IMR-90 (cell line): ENCODE data around the gene CGRRF1. TPM values are rescaled to one million over a fixed set of nuclear protein-coding genes. Genes with fewer than 3 reads are reported as not detected.

Experiments used
- ATAC-seq: fragments of 200-7000 bp; cut with Tn5 transposase; 2 replicates; pipeline ENCODE4 v1.9.1; 2020; ENCODE audit warnings: low read depth, mild to moderate bottlenecking, moderate library complexity
- BruUV-seq: library from RNA; stranded (reverse); fragments of 400-500 nt; replicated peaks from 2 replicates; lab custom pipeline; 2021; lab: Mats Ljungman, UMichigan
- CTCF ChIA-PET: fragments of 300-600 bp; formaldehyde crosslinking; extraction: SDS; loops from one replicate; lab custom pipeline; 2021; ENCODE audit warnings: antibody characterized with exemption; lab: Yijun Ruan, JAX
- POLR2A ChIA-PET: fragments of 300-600 bp; sonication (Branson Sonifier 250); formaldehyde crosslinking; loops from one replicate; lab custom pipeline; 2022; ENCODE audit warnings: antibody characterized with exemption; ENCODE audit not compliant: unreplicated experiment; lab: Charles Lee
- DNase-seq: peaks from one replicate; pipeline ENCODE4 v3.0.0; 2013
- H2AFZ ChIP-seq: replicated peaks from 2 replicates; pipeline ENCODE3; 2013; ENCODE audit warnings: low read length, mild to moderate bottlenecking; ENCODE audit not compliant: poor library complexity
- H2AK5ac ChIP-seq: 2 replicates; pipeline ENCODE4 v1.6.1; 2013; ENCODE audit warnings: low read depth, low read length, inconsistent platforms
- H2AK9ac ChIP-seq: replicated peaks from 2 replicates; pipeline ENCODE3; 2013; ENCODE audit warnings: mild to moderate bottlenecking, low read depth, low read length, moderate library complexity; ENCODE audit not compliant: poor library complexity
- H2BK120ac ChIP-seq: 2 replicates; pipeline ENCODE4 v1.6.1; 2013; ENCODE audit warnings: low read depth, low read length, inconsistent platforms
- H2BK15ac ChIP-seq: 3 replicates; pipeline ENCODE4 v1.6.1; 2013; ENCODE audit warnings: low read depth, low read length, inconsistent platforms
- H2BK20ac ChIP-seq: 2 replicates; pipeline ENCODE4 v1.6.1; 2013; ENCODE audit warnings: low read depth, mild to moderate bottlenecking, inconsistent platforms, low read length, moderate library complexity
- H2BK5ac ChIP-seq: 2 replicates; pipeline ENCODE4 v1.6.1; 2013; ENCODE audit warnings: mild to moderate bottlenecking, low read depth, low read length, inconsistent platforms; ENCODE audit not compliant: poor library complexity, severe bottlenecking
- H3K14ac ChIP-seq: replicated peaks from 2 replicates; pipeline ENCODE4 v1.6.1; 2013; ENCODE audit warnings: low read depth, low read length, inconsistent platforms
- H3K18ac ChIP-seq: 2 replicates; pipeline ENCODE4 v1.6.1; 2013; ENCODE audit warnings: low read depth, low read length, control low read depth
- H3K23ac ChIP-seq: 2 replicates; pipeline ENCODE4 v1.6.1; 2013; ENCODE audit warnings: low read depth, low read length, inconsistent platforms
- H3K27ac ChIP-seq: 2 replicates; pipeline ENCODE4 v1.5.1; 2013; ENCODE audit warnings: mild to moderate bottlenecking, control low read depth, low read length; ENCODE audit not compliant: insufficient read depth
- H3K27me3 ChIP-seq: 2 replicates; pipeline ENCODE4 v1.6.1; 2013; ENCODE audit warnings: low read length; ENCODE audit not compliant: control insufficient read depth, insufficient read depth
- H3K36me3 ChIP-seq: 2 replicates; pipeline ENCODE4 v1.6.1; 2013; ENCODE audit warnings: low read length, mixed read lengths; ENCODE audit not compliant: control insufficient read depth, insufficient read depth
- H3K4ac ChIP-seq: 2 replicates; pipeline ENCODE4 v1.6.1; 2013; ENCODE audit warnings: low read depth, low read length, inconsistent platforms
- H3K4me1 ChIP-seq: 2 replicates; pipeline ENCODE4 v1.6.1; 2013; ENCODE audit warnings: low read length, mixed read lengths; ENCODE audit not compliant: control insufficient read depth, insufficient read depth
- H3K4me2 ChIP-seq: 2 replicates; pipeline ENCODE4 v1.6.1; 2013; ENCODE audit warnings: low read depth, mild to moderate bottlenecking, control low read depth, low read length, moderate library complexity
- H3K4me3 ChIP-seq: 2 replicates; pipeline ENCODE4 v1.5.1; 2013; ENCODE audit warnings: low read depth, mild to moderate bottlenecking, control low read depth, low read length, moderate library complexity; ENCODE audit not compliant: insufficient read depth
- H3K56ac ChIP-seq: 2 replicates; pipeline ENCODE4 v1.6.1; 2013; ENCODE audit warnings: low read length, inconsistent platforms; ENCODE audit not compliant: insufficient read depth; ENCODE audit errors: extremely low read depth
- H3K79me1 ChIP-seq, 2 experiments: 2 replicates each; pipeline ENCODE4 v1.6.1; 2013; ENCODE audit warnings: low read length in 2 of 2, inconsistent platforms in 1 of 2, low read depth in 1 of 2
- H3K9ac ChIP-seq: 2 replicates; pipeline ENCODE4 v1.6.1; 2013; ENCODE audit warnings: low read depth, low read length, control low read depth
- H3K9me1 ChIP-seq: 2 replicates; pipeline ENCODE4 v1.6.1; 2013; ENCODE audit warnings: low read length, inconsistent platforms; ENCODE audit not compliant: insufficient read depth
- H3K9me3 ChIP-seq: 2 replicates; pipeline ENCODE4 v1.6.1; 2013; ENCODE audit warnings: low read length; ENCODE audit not compliant: control insufficient read depth, insufficient read depth
- H4K20me1 ChIP-seq: 2 replicates; pipeline ENCODE4 v1.6.1; 2013; ENCODE audit warnings: low read length, inconsistent platforms; ENCODE audit not compliant: insufficient read depth
- H4K5ac ChIP-seq: 2 replicates; pipeline ENCODE4 v1.6.1; 2013; ENCODE audit warnings: mild to moderate bottlenecking, low read depth, low read length, control low read depth
- H4K8ac ChIP-seq, 2 experiments: 2 replicates each; pipeline ENCODE4 v1.6.1; 2013; ENCODE audit warnings: low read depth in 2 of 2, low read length in 2 of 2, control low read depth in 1 of 2, inconsistent platforms in 1 of 2
- H4K91ac ChIP-seq: 2 replicates; pipeline ENCODE4 v1.6.1; 2013; ENCODE audit warnings: low read depth, low read length, inconsistent platforms; ENCODE audit not compliant: insufficient read depth
- BHLHE40 ChIP-seq: fragments of 150-350 bp; IDR thresholded peaks from 2 replicates; pipeline ENCODE4 v1.6.1; 2016; ENCODE audit warnings: mild to moderate bottlenecking, low read depth, low read length
- CEBPB ChIP-seq: IDR thresholded peaks from 2 replicates; pipeline ENCODE4 v1.6.1; 2012; ENCODE audit warnings: low read depth, low read length, improper control_type of control experiment
- CHD1 ChIP-seq: IDR thresholded peaks from 2 replicates; pipeline ENCODE4 v1.6.1; 2012; ENCODE audit warnings: low read depth, low read length, improper control_type of control experiment
- MXI1 ChIP-seq: IDR thresholded peaks from 2 replicates; pipeline ENCODE4 v1.6.1; 2012; ENCODE audit warnings: low read depth, mild to moderate bottlenecking, low read length, moderate library complexity, borderline replicate concordance
- POLR2A ChIP-seq: IDR thresholded peaks from 2 replicates; pipeline ENCODE4 v1.6.1; 2012; ENCODE audit warnings: mild to moderate bottlenecking, low read depth, low read length
- RFX5 ChIP-seq: IDR thresholded peaks from 2 replicates; pipeline ENCODE4 v1.8.0; 2012; ENCODE audit warnings: low read depth, mild to moderate bottlenecking, low read length, moderate library complexity
- WGBS, 2 experiments: methylation state at CpG; one replicate each; pipeline versions ENCODE4 v1.1.5 to v1.1.7; 2013; ENCODE audit warnings: missing lambda C conversion rate in 2 of 2; ENCODE audit not compliant: insufficient read length in 1 of 2; ENCODE audit errors: extremely low coverage in 2 of 2; 5-methylcytosine and 5-hydroxymethylcytosine counted together
- dilution Hi-C: fragments of 300-500 bp; cut with HindIII; formaldehyde crosslinking; loops from one replicate; pipeline ENCODE4 v1.14.3; 2018; ENCODE audit warnings: low sequenced_read_pairs; ENCODE audit not compliant: unreplicated experiment
- in situ Hi-C: fragments of 300-500 bp; cut with MboI; formaldehyde crosslinking; loops from 3 replicates; pipeline ENCODE4 v1.14.3; 2019; ENCODE audit warnings: low sequenced_read_pairs, inconsistent platforms, mixed read lengths
- intact Hi-C: fragments of 100-400 bp; cut with micrococcal nuclease; formaldehyde crosslinking; loops from 2 replicates; pipeline ENCODE4 v1.10.0; 2022
- polyA plus RNA-seq, 3 experiments: library from polyadenylated mRNA; depleted of rRNA; stranded (reverse); fragments of >200 nt; gene quantifications; 2 replicates each; pipeline ENCODE4 v1.2.3, GENCODE V29; 2012; ENCODE audit warnings: low replicate concordance in 1 of 3
- total RNA-seq: library from RNA; depleted of rRNA; stranded (reverse); fragments of >200 nt; gene quantifications from 2 replicates; pipeline ENCODE4 v1.2.3, GENCODE V29; 2012

The CGRRF1 gene
- total and polyA plus RNA-seq, 2 of the 4 experiments (the other 2 are of a cell fraction), result 6.0 to 13.8 TPM

DNA sequence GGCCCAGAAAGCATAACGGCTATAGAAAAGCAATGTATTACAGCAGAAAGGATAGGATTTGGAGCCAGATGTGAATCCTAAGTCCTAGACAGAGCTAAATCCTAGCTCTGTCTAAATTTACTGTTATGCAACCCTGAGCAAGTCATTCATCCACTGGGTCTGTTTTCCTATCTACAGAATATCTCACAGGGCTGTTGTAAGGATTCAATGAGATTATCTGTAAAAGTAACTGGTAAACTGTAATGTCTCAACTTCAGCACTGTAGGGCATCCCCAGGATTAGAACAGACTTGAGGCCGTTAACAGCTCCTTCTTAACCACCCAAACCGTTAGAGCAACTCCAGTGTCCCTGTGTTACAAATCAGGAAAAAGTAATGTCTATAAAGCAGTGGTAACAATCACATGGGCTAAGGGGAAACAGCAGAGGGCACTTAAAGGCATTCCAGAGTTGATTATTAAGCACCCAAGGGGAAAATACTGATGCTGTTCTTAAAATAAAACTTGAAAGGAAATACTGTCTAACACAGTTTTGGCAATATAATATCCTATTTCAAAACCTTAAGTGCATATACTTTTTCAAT lies 31.0 kb upstream of the CGRRF1 start:
- Histone ChIP-seq H2AK9ac (no peak overlapping the region), H3K27me3 (no peaks in the 10 kb centered on the region), H4K5ac (no peak overlapping the region), H3K4me1 (peaks cover 2% of the 10 kb centered on the region; the same call in 1 of the 2 replicates), H3K36me3 (peaks cover 12% of the 10 kb centered on the region), H3K14ac (no peak overlapping the region), H2BK15ac (no peak overlapping the region), H3K9me1 (0 out of 2 replicates have a peak, but pooled peaks cover 4% of the 10 kb centered on the region), H3K9me3 (no peaks in the 10 kb centered on the region), H3K27ac (no peak overlapping the region), H4K8ac (no peak overlapping the region), H2BK5ac (no peak overlapping the region), H3K4ac (no peak overlapping the region), H3K18ac (no peak overlapping the region), H2BK20ac (no peak overlapping the region), H3K9ac (no peak overlapping the region), H4K91ac (no peak overlapping the region), H3K79me1 (peaks cover 20 to 37% of the 10 kb centered on the region in 2 experiments), H2BK120ac (no peak overlapping the region), H3K56ac (no peak overlapping the region), H2AFZ (no peak overlapping the region), H4K20me1 (peaks cover 21% of the 10 kb centered on the region; the same call in 1 of the 2 replicates), H3K4me2 (no peak overlapping the region), H3K23ac (no peak overlapping the region), H3K4me3 (no peak overlapping the region), H2AK5ac (no peak overlapping the region)
- ATAC-seq (no peak), DNase-seq (no peak)
- no peak for TF ChIP-seq POLR2A
- TF ChIP-seq MXI1, result no peak
- no peak for TF ChIP-seq CHD1
- TF ChIP-seq CEBPB, result no peak
- no peak for TF ChIP-seq RFX5
- no peak for TF ChIP-seq BHLHE40
- no TSS peak for BruUV-seq
- in situ Hi-C loops (no loop called here), dilution Hi-C loops (no loop called here), intact Hi-C loops (no loop called here)
- ChIA-PET POLR2A (no interaction called here), CTCF (no interaction called here)
- no CpG with 5 or more reads among the region's 3 CpGs for WGBS, 2 experiments
